ENCODE measurements around the gene TMEM63A. TPM values are rescaled to one million over a fixed set of nuclear protein-coding genes. Genes with fewer than 3 reads are reported as not detected.
"Not testable (repeated sequence)": the region's sequence is repeated elsewhere in the genome, so short reads cannot be mapped to it uniquely, and the experiment has no call there.

The TMEM63A gene
- total and polyA plus RNA-seq, 2 donors (not counting 3 experiments of a cell fraction or from before 2014, with no cell fraction given) = 28.7 to 41.4 TPM

GRCh38 chr1:225808136-225808535 is 74.0 kb downstream of the TMEM63A start:
- H3K9me1 ChIP-seq (replicated peaks; ENCODE audit: control insufficient read depth, extremely low read depth, insufficient read depth, low read length) = no peaks in the 10 kb centered on the region
- H3K36me3 ChIP-seq (ENCODE audit: control insufficient read depth in 2 of 2, extremely low read depth in 1 of 2, insufficient read depth in 2 of 2, low read length in 2 of 2) = no peaks in the 10 kb centered on the region
- FAIRE-seq (no peak), DNase-seq (ENCODE audit: low read depth, low spot score) (no peak)
- intact Hi-C loops (cut with micrococcal nuclease) = no loop called here
- no peaks in the 10 kb centered on the region for H3K79me2 ChIP-seq (ENCODE audit: control insufficient read depth, insufficient read depth, low read length)
- H3K4me2 ChIP-seq (ENCODE audit: insufficient read depth, low read length) = no peak overlapping the region
- ChIA-PET POLR2A (no interaction called here), CTCF (interaction anchor here (1.5 kb wide), 1 partner anchor 30 kb away, joined by 7 read pairs; the partner anchor contains the start of gene SRP9)
- dilution Hi-C loops (cut with MboI; ENCODE audit: extremely low pct_ligation_motif_present, low sequenced_read_pairs) = no loop called here
- H4K20me1 ChIP-seq (replicated peaks; ENCODE audit: control insufficient read depth, extremely low read depth, insufficient read depth, low read length) = no peaks in the 10 kb centered on the region
- no peaks in the 10 kb centered on the region for H3K9me3 ChIP-seq (replicated peaks; ENCODE audit: control insufficient read depth, insufficient read depth, low read length)
- peaks cover 8% of the 10 kb centered on the region for H3K4me1 ChIP-seq (ENCODE audit: control insufficient read depth, extremely low read depth, insufficient read depth, low read length)
- H3K4me3 ChIP-seq (replicated peaks in 1 of 3; ENCODE audit: insufficient read depth in 1 of 3, low read depth in 1 of 3, low read length in 3 of 3) = no peak overlapping the region
- TF ChIP-seq GATA2 (IDR thresholded peaks at IDR 0.05; ENCODE audit: insufficient read depth, insufficient read length, low read depth, low read length) (no peak), CTCF (IDR thresholded peaks at IDR 0.05; ENCODE audit: extremely low read depth in 1 of 2, insufficient read depth in 1 of 2, low read depth in 1 of 2, low read length in 2 of 2) (no peak), POLR2A (IDR thresholded peaks at IDR 0.05; ENCODE audit: low read depth, low read length) (no peak), MYC (IDR thresholded peaks at IDR 0.05; ENCODE audit: low read depth, low read length) (no peak), EZH2 (IDR thresholded peaks at IDR 0.05; ENCODE audit: borderline replicate concordance, low read depth, low read length, severe bottlenecking) (no peak), FOS (IDR thresholded peaks at IDR 0.05; ENCODE audit: borderline replicate concordance, insufficient read depth, low read length) (no peak), POLR2AphosphoS5 (IDR thresholded peaks at IDR 0.05; ENCODE audit: insufficient read depth, low read depth, low read length) (no peak), MAX (IDR thresholded peaks at IDR 0.05; ENCODE audit: insufficient read depth, insufficient read length) (no peak), JUN (IDR thresholded peaks at IDR 0.05; ENCODE audit: borderline replicate concordance, insufficient read depth, insufficient read length, low read depth) (no peak)
- no peaks in the 10 kb centered on the region for H3K27me3 ChIP-seq (ENCODE audit: control insufficient read depth in 2 of 2, insufficient read depth in 2 of 2, low read length in 2 of 2)
- no TSS peak for BruUV-seq (replicated peaks)
- H3K27ac ChIP-seq (ENCODE audit: insufficient read depth, low read depth, low read length) = no peak overlapping the region
- no peak overlapping the region for H2AFZ ChIP-seq (ENCODE audit: low read depth, low read length)
- H3K9ac ChIP-seq (replicated peaks; ENCODE audit: extremely low read depth, insufficient read depth, low read length) = no peak overlapping the region

GRCh38 chr1:225806736-225807135 is 75.4 kb downstream of the TMEM63A start:
- H3K4me3 ChIP-seq (replicated peaks in 1 of 3; ENCODE audit: insufficient read depth in 1 of 3, low read depth in 1 of 3, low read length in 3 of 3); FAIRE-seq; POLR2A ChIA-PET; dilution Hi-C loops (cut with MboI; ENCODE audit: extremely low pct_ligation_motif_present, low sequenced_read_pairs); H2AFZ ChIP-seq (ENCODE audit: low read depth, low read length); CTCF ChIA-PET; H3K4me1 ChIP-seq (ENCODE audit: control insufficient read depth, extremely low read depth, insufficient read depth, low read length); BruUV-seq (replicated peaks); H4K20me1 ChIP-seq (replicated peaks; ENCODE audit: control insufficient read depth, extremely low read depth, insufficient read depth, low read length); intact Hi-C loops (cut with micrococcal nuclease); H3K36me3 ChIP-seq (ENCODE audit: control insufficient read depth in 2 of 2, extremely low read depth in 1 of 2, insufficient read depth in 2 of 2, low read length in 2 of 2); H3K27ac ChIP-seq (ENCODE audit: insufficient read depth, low read depth, low read length); H3K9ac ChIP-seq (replicated peaks; ENCODE audit: extremely low read depth, insufficient read depth, low read length); H3K4me2 ChIP-seq (ENCODE audit: insufficient read depth, low read length); H3K79me2 ChIP-seq (ENCODE audit: control insufficient read depth, insufficient read depth, low read length); H3K27me3 ChIP-seq (ENCODE audit: control insufficient read depth in 2 of 2, insufficient read depth in 2 of 2, low read length in 2 of 2); H3K9me3 ChIP-seq (replicated peaks; ENCODE audit: control insufficient read depth, insufficient read depth, low read length); H3K9me1 ChIP-seq (replicated peaks; ENCODE audit: control insufficient read depth, extremely low read depth, insufficient read depth, low read length); DNase-seq (ENCODE audit: low read depth, low spot score): not testable (repeated sequence)

Measured in endothelial cell of umbilical vein (primary cell).